HFFc6 (cell line): ENCODE data around the gene SNRPD1. TPM values are rescaled to one million over a fixed set of nuclear protein-coding genes. Genes with fewer than 3 reads are reported as not detected.

Experiments used
- DNase-seq: peaks from one replicate; pipeline ENCODE4 v3.0.0-alpha.2; 2018
- H3K27ac Mint-ChIP-seq: 2 replicates; pipeline ENCODE4 v1.8.0; 2020; ENCODE audit warnings: mild to moderate bottlenecking, mixed read lengths
- H3K27me3 Mint-ChIP-seq: 2 replicates; pipeline ENCODE4 v1.8.0; 2021; ENCODE audit warnings: mild to moderate bottlenecking, moderate library complexity, mixed read lengths; ENCODE audit not compliant: insufficient read depth
- H3K36me3 Mint-ChIP-seq: 2 replicates; pipeline ENCODE4 v1.8.0; 2021; ENCODE audit warnings: low read depth, mixed read lengths
- H3K4me1 Mint-ChIP-seq: 2 replicates; pipeline ENCODE4 v1.8.0; 2020; ENCODE audit warnings: low read depth, mixed read lengths
- H3K4me3 Mint-ChIP-seq: 2 replicates; pipeline ENCODE4 v1.8.0; 2020; ENCODE audit warnings: mild to moderate bottlenecking, moderate library complexity, mixed read lengths
- H3K9me3 Mint-ChIP-seq: 2 replicates; pipeline ENCODE4 v1.8.0; 2020; ENCODE audit warnings: mild to moderate bottlenecking, mixed read lengths
- CTCF ChIP-seq: fragments of 200-600 bp; sonication (generic); IDR thresholded peaks from 2 replicates; pipeline ENCODE4 v1.5.0; 2021; ENCODE audit warnings: antibody characterized with exemption, mild to moderate bottlenecking
- microRNA-seq: library from miRNA; unstranded; fragments of <30 nt; microRNA quantifications from one replicate; pipeline ENCODE4, GENCODE V29; 2019
- total RNA-seq, 6 experiments: library from RNA; stranded (reverse); fragmentation: NEBNext Ultra II Directional; extraction: Animal tissue kit (Norgen Biotek cat#: 25700); gene quantifications; 2 replicates in 1 of 6; 3 replicates in 5 of 6; pipeline ENCODE4 v1.2.3, GENCODE V29; 2021

SNRPD1 gene
- total RNA-seq, 6 experiments from 2014 or later, result 59.6 to 85.4 (median 73.9) TPM

DNA sequence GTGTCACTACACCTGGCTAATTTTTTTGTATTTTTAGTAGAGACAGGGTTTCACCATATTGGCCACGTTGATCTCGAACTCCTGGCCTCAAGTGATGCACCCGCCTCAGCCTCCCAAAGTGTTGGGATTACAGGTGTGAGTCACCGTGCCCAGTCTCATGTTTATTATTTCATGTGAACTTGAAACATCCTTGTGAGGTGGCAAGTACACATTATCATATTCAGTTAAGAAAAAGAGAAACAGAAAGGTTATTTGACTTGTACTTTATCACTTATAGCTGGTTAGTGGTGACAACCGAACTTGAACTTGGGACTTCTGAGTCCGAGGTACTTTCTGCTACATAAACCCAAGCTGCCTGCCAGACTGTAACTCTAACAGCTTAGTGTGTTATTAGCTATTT, 68.0 kb downstream of the SNRPD1 start:
- H3K9me3 Mint-ChIP-seq, result no peaks in the 10 kb centered on the region
- H3K27ac Mint-ChIP-seq, result no peak overlapping the region
- H3K4me1 Mint-ChIP-seq, result peaks cover 5% of the 10 kb centered on the region
- no peaks in the 10 kb centered on the region for H3K36me3 Mint-ChIP-seq
- no peak for TF ChIP-seq CTCF
- H3K27me3 Mint-ChIP-seq, result no peaks in the 10 kb centered on the region
- DNase-seq, result no peak
- no peak overlapping the region for H3K4me3 Mint-ChIP-seq

GRCh38 chr18:21682371-21683051, 70.4 kb downstream of the SNRPD1 start:
- Mint-ChIP-seq H3K36me3 (no peaks in the 10 kb centered on the region), H3K27ac (no peak overlapping the region), H3K4me1 (peaks cover 12% of the 10 kb centered on the region), H3K4me3 (no peak overlapping the region), H3K27me3 (no peaks in the 10 kb centered on the region), H3K9me3 (no peaks in the 10 kb centered on the region)
- DNase-seq, result peak; percentile 45
- TF ChIP-seq CTCF, result no peak

Small RNA genes within 50 kb of the gene (microRNA-seq; reads per million reads assigned to microRNA genes)
- 2.3 reads per million for gene MIR320C1

Other genes starting within 250 kb of the SNRPD1 start
- 1 to 10 TPM; 5.8 to 7.7 (median 6.7) TPM for gene ESCO1, start 11.6 kb upstream of the SNRPD1 start, total RNA-seq
- 1 to 10 TPM; 2.8 to 7.2 (median 4.7) TPM for gene ABHD3, start 92.5 kb downstream of the SNRPD1 start, total RNA-seq
- gene MIB1, start 128.5 kb downstream of the SNRPD1 start, total RNA-seq, result 10 to 100 TPM; 29.5 to 31.5 (median 30.5) TPM